Mucosa of stomach (tissue), 1 donor: ENCODE data around the gene PPM1H.

ENCODE experiments used
- H3K27me3 ChIP-seq: one replicate; pipeline ENCODE4 v1.7.0; 2013; ENCODE audit warnings: mild to moderate bottlenecking, low read length; ENCODE audit not compliant: control insufficient read depth, insufficient read depth
- H3K36me3 ChIP-seq: one replicate; pipeline ENCODE4 v1.7.0; 2013; ENCODE audit warnings: low read length; ENCODE audit not compliant: control insufficient read depth, insufficient read depth
- H3K4me1 ChIP-seq: one replicate; pipeline ENCODE4 v1.7.0; 2013; ENCODE audit warnings: mild to moderate bottlenecking, low read length; ENCODE audit not compliant: control insufficient read depth, insufficient read depth
- H3K4me3 ChIP-seq: one replicate; pipeline ENCODE4 v1.7.0; 2013; ENCODE audit warnings: low read length
- H3K9ac ChIP-seq: one replicate; pipeline ENCODE4 v1.7.0; 2013; ENCODE audit warnings: mild to moderate bottlenecking, low read length, moderate library complexity
- H3K9me3 ChIP-seq: one replicate; pipeline ENCODE4 v1.7.0; 2013; ENCODE audit warnings: mild to moderate bottlenecking, low read length, moderate library complexity; ENCODE audit not compliant: control insufficient read depth
- donor health status: Pancreatic carcinoma.

Gene PPM1H

DNA sequence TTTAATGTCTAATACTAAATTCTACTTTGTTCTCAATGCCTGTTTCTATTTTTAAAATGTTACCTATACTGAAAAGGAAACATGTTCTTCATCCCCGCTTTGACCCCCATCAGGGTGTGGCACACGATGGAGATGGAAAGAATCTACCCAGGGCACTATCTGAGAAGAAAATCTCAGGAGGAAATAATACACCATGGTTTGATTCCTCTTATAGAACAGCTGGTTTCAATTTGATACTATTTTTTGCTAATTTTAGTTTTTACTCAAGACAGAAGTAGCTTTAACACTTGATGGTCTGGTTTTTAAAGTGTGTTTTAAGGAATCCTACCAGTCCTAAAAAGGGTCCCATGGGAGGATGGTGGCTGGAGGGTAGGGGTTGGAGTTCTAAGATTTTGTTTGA lies 56.7 kb downstream of the PPM1H start:
- Histone ChIP-seq H3K36me3 (no peaks in the 10 kb centered on the region), H3K9me3 (no peaks in the 10 kb centered on the region), H3K9ac (no peak overlapping the region), H3K4me3 (no peak overlapping the region), H3K4me1 (no peaks in the 10 kb centered on the region), H3K27me3 (no peaks in the 10 kb centered on the region)

DNA sequence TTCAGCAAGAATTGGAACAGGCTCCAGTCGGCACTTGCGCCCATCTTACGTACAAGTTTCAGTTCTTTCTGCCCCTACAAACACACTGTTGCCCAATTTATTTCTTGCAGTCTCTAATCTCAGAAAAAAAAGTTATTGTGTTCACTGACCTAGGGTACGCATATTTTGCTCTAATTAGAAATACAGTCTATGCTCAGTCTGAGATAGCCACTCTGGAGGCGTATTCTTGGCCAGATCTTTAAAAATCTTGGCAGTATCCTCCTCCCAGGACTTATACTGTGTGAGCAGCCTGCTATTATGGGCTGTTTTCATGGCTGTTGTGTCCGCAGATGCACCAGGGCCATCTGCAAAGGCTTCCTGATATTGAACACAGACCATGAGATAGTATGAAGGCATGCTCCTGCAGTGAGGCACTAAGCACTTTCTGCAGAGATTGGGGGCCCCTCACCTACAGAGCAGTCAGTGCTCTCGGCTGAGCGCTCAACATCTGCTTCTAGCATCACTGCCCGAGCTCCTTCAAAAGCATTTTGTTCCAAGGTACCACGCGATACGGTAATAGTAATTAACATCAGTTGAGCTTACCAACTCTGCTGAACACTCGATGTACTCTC lies 57.9 kb downstream of the PPM1H start:
- no peaks in the 10 kb centered on the region for H3K27me3 ChIP-seq

DNA sequence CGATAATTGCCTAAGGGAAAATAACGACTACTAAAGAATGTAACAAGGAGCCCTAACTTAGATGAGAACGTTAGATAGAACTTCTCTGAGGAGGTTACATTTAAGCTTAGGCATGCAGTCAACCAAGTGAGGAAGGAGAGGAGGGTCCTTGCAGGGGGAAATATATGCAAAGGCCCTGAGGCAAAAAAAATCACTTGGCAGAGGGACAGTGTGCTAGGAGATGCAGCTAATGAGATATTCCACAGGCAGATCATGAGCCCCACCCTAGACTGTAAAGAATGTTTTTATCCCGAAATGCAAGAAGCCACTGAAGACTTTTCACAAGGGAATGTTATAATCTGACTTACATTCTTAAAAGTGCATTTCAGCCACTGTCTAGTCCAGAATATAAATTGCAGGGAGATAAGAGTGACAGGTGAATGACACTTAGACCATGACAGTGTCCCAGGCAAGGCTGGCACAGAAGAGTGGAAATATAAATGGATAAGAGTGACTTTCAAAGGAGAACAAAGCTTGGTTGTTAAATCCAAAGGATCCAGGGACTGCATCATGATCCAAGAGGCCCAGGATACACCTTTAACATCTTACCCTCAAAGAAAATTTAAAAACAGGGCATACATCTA lies 61.0 kb downstream of the PPM1H start:
- no peak overlapping the region for H3K9ac ChIP-seq
- no peaks in the 10 kb centered on the region for H3K36me3 ChIP-seq
- no peaks in the 10 kb centered on the region for H3K9me3 ChIP-seq
- no peaks in the 10 kb centered on the region for H3K4me1 ChIP-seq
- no peaks in the 10 kb centered on the region for H3K27me3 ChIP-seq
- H3K4me3 ChIP-seq, result no peak overlapping the region

More for the DNA sequence above, 57.9 kb downstream of the PPM1H start:
- Histone ChIP-seq H3K4me3 (no peak overlapping the region), H3K9ac (no peak overlapping the region), H3K36me3 (no peaks in the 10 kb centered on the region), H3K4me1 (no peaks in the 10 kb centered on the region), H3K9me3 (no peaks in the 10 kb centered on the region)

DNA sequence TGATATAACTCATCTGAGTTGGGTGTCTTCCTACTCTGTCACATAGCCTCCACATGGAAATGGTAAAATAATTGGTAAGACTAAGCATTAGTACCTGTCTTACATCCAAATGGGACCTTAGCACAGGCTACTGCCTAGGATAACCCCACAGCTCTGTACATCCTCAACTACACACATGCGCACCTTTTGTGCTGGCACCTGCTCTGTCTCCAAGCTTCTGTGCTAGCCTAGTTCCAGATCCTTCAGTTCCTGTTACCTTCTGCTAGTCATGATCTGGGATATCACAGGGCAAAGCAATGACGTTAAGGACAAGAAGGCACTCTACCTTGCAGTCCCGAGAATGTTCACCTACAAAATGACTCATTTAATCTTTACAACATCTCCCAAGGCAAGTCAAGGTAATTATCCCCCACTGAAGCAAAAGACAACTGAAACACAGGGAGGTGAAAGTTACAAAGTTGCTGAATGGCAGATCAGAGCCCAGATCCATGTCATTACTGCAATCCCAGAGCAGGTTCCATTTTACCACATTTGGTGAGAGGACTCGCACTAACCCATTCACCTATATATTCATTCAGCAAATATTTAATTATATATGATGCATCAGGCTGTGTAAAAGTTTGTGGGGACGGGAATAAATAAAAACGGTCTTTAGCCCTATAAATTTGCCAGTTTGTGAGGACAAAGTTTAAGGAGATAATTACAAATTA lies 61.7 kb downstream of the PPM1H start:
- no peaks in the 10 kb centered on the region for H3K4me1 ChIP-seq
- H3K9me3 ChIP-seq, result no peaks in the 10 kb centered on the region
- no peak overlapping the region for H3K9ac ChIP-seq
- no peaks in the 10 kb centered on the region for H3K36me3 ChIP-seq
- H3K4me3 ChIP-seq, result no peak overlapping the region
- H3K27me3 ChIP-seq, result no peaks in the 10 kb centered on the region

DNA sequence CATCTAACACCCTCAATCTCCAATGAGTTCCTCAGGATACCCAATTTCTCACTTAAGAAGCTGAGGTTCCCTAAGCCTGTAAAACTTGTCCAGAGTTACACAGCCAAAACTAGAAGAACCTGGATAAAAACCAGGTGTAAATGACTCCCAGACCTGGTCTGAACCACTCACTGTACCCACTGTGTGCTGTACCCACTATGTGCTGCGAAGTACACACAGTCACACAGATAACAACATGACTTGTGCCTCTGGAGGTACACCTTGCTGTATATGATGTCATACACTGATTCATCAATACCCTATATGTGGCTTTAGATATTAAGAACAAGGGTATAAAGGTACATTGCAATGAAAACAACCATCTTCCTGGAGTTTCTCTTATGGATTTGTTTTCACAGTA lies 66.1 kb downstream of the PPM1H start:
- Histone ChIP-seq H3K4me3 (no peak overlapping the region), H3K4me1 (peaks cover 9% of the 10 kb centered on the region), H3K36me3 (no peaks in the 10 kb centered on the region), H3K9ac (no peak overlapping the region), H3K27me3 (no peaks in the 10 kb centered on the region), H3K9me3 (no peaks in the 10 kb centered on the region)

DNA sequence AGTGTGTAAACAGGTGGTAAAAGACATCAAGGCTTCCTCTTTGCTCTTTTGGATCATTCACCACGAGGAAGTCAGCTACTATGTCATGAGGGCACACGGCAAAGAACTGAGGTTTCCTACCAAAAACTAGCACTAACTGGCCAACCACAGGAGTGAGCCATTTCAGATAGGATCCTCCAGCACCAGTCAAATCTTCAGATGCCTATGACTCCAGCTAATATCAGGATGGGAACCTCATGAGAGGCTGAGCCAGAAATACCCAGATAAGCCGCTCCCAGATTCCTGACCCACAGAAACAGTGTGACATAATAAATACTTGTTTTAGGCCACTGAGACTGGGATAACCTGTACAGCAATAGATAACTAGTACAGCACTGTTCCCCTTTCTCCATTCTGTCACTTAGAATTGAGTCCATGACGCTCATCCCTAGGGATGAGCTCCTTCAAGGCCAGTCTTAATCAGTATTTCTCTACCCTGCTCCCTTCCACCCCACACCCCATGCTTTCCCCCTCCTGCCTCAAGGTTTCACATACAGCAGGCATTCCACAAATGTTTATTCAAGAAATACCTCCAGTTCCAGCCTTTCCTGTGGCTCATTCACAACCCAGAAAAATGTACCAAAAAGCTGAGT lies 68.4 kb downstream of the PPM1H start:
- H3K36me3 ChIP-seq, result no peaks in the 10 kb centered on the region
- no peaks in the 10 kb centered on the region for H3K27me3 ChIP-seq
- no peaks in the 10 kb centered on the region for H3K9me3 ChIP-seq
- H3K4me3 ChIP-seq, result no peak overlapping the region
- H3K9ac ChIP-seq, result no peak overlapping the region
- H3K4me1 ChIP-seq, result peaks cover 9% of the 10 kb centered on the region

DNA sequence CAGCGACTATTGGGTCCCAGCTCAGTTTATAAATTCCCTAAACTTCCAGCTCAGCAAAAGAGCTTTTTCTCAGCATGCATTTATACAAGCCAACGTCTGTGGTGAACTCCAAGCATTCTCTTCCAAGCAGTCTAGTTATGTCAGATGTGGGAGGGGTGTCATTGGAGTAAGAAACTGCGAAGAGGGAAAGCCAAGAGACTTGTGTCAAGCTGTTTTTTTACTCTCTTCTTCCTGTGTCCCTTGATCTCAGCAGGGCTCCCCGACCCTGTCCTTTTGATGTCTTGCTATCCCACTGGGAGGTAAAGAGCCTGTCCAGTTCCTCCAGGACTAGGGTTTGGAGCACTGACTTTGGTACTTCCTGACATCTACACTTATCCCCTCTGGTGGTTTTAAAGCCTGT lies 69.0 kb downstream of the PPM1H start:
- Histone ChIP-seq H3K4me3 (no peak overlapping the region), H3K4me1 (peaks cover 9% of the 10 kb centered on the region), H3K36me3 (no peaks in the 10 kb centered on the region), H3K27me3 (no peaks in the 10 kb centered on the region), H3K9ac (no peak overlapping the region), H3K9me3 (no peaks in the 10 kb centered on the region)

DNA sequence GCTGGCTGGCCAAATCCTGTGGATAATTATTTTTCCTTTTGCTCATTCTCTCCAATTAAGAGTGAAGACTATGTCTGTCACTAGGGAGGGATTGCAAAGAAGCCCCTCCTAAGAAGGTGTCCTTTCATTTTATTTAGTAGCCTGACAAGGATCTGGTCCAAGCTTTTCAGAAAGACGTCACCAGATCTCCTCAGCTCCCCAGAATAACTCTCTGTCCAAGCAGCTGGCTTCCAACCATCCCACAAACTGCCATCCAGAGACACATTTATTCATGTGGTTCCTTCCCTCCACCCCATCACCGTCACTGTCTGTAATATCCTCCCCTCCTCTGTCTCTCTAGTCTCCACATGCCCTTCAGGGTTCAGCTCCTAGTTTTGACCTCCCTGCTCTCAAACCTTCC lies 69.9 kb downstream of the PPM1H start:
- H3K36me3 ChIP-seq, result no peaks in the 10 kb centered on the region
- H3K27me3 ChIP-seq, result no peaks in the 10 kb centered on the region
- no peak overlapping the region for H3K4me3 ChIP-seq
- peaks cover 9% of the 10 kb centered on the region for H3K4me1 ChIP-seq
- H3K9me3 ChIP-seq, result no peaks in the 10 kb centered on the region
- no peak overlapping the region for H3K9ac ChIP-seq

DNA sequence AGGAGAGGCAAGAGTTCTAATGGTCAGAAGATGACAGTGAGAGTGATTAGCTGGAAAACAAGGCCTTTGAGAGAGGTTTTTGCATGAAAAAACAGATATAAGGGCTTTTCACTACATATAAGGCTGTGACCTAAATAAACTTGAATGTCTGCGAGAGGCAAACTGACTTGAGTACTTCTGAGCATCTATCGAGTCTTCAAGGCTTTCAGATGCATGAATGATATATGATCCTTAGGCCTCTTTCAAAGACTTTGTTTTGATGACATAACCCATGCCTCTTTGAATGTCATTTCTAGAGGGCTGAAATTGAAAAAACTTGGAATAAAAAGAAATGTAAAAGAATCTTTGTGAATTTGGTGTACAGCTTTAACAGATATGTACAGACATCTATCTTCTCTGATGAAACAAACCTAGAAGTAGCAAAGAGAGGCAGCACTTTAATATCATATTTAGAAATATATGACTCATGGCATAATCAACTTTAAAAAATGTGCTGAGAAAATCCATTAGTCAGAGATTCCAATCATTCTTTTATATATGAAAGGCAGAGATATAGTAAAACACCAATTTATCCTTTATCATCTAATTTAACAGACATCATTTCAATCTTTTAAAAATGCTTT lies 72.6 kb downstream of the PPM1H start:
- no peaks in the 10 kb centered on the region for H3K36me3 ChIP-seq
- no peak overlapping the region for H3K9ac ChIP-seq
- H3K9me3 ChIP-seq, result no peaks in the 10 kb centered on the region
- H3K4me3 ChIP-seq, result no peak overlapping the region
- peaks cover 9% of the 10 kb centered on the region for H3K4me1 ChIP-seq
- no peaks in the 10 kb centered on the region for H3K27me3 ChIP-seq

DNA sequence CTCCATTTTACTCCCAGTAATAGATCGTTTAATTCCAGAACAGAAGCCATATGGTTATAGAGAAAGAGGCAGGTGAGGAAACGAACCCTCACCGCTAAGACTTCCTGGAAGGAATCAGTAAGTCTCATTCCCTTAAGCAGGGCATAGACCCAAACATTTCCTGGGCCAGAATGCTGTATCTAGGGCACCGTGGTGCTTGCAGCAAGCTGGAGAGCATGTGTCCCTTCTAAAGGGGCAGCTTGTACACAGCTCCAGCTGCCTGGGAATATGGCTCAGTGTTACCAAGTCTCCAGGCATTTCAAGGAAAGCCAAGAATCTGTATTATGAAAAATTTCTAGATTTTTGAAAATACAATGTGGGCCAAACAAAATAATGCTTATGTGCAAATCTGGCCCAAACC lies 73.4 kb downstream of the PPM1H start:
- Histone ChIP-seq H3K27me3 (no peaks in the 10 kb centered on the region), H3K9ac (no peak overlapping the region), H3K36me3 (no peaks in the 10 kb centered on the region), H3K9me3 (no peaks in the 10 kb centered on the region), H3K4me1 (peaks cover 4% of the 10 kb centered on the region), H3K4me3 (no peak overlapping the region)

DNA sequence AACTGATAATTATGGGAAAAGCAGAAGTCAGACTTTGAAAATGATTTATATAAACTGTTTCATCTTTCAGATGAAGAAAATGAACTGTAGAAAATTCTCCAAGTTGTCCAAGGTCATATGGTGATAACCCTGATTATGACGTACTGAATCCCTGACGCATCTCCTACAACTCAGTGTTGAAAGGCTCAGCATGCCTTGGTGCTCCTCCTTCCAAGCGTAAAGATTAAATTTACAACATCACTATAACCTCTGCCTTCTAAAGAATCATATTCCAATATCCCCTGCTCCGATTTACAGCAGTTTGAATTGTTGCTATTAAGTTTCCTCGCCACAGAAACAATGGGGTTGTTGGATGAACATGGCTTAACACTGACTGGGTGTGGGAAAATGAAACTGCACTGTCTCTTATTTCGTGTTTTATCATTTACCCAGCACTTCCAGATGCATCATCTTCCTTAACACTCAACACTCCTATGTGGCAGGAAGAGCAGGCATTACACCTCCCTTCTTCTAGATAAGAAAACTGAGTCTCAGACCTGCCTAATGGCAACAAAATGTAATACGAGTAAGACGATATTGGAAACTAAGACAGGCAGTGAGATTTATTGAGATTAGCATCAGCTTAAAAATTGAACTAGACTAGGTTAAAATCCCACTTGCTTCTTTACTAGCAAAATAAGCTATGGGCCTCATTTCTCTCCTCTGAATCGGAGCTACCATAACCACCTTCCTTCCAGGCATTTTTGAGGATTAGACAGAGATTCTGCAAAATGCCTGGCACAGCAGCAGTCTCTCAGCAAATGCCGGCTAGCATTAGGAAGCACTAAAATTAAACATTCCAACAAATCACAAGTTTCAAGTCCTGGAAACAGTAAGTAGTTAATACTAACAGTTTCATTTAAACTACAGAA lies 74.2 kb downstream of the PPM1H start:
- Histone ChIP-seq H3K4me3 (no peak overlapping the region), H3K36me3 (no peaks in the 10 kb centered on the region), H3K9me3 (no peaks in the 10 kb centered on the region), H3K27me3 (no peaks in the 10 kb centered on the region), H3K9ac (no peak overlapping the region), H3K4me1 (no peaks in the 10 kb centered on the region)
